ENCODE data around the gene XPNPEP1.

DNA sequence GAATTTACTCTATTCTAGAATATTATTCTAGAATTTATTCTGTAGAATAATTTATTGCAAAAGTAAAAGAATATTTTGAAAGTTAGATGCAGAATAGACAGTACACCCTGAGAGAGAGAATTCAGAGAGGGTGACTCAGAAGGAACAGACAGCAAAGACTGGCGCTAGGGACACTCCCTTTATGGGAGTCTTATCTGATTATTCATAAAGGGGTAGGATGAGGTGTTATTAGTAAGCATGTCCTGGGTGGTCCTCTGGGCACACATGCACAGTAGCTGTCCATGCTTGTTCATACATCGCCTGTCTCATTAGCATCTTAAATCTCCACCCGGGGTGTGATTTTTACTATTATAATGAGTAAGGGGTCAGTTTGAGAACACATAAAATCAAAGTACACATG lies 100.1 kb downstream of the XPNPEP1 start:
- no peak for TF ChIP-seq POLR2AphosphoS5 (IDR thresholded peaks at IDR 0.05)
- TF ChIP-seq, protein P1, sequence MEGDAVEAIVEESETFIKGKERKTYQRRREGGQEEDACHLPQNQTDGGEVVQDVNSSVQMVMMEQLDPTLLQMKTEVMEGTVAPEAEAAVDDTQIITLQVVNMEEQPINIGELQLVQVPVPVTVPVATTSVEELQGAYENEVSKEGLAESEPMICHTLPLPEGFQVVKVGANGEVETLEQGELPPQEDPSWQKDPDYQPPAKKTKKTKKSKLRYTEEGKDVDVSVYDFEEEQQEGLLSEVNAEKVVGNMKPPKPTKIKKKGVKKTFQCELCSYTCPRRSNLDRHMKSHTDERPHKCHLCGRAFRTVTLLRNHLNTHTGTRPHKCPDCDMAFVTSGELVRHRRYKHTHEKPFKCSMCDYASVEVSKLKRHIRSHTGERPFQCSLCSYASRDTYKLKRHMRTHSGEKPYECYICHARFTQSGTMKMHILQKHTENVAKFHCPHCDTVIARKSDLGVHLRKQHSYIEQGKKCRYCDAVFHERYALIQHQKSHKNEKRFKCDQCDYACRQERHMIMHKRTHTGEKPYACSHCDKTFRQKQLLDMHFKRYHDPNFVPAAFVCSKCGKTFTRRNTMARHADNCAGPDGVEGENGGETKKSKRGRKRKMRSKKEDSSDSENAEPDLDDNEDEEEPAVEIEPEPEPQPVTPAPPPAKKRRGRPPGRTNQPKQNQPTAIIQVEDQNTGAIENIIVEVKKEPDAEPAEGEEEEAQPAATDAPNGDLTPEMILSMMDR (IDR thresholded peaks at IDR 0.05): no peak
- TF ChIP-seq POLR2A (IDR thresholded peaks at IDR 0.05): no peak
- no peak for TF ChIP-seq EP300 (IDR thresholded peaks at IDR 0.05; ENCODE audit: low read depth)

Data from transverse colon (tissue), 4 donors.